Femur (tissue), 1 donor: ENCODE measurements around the gene MOB1B.
A peak's percentile ranks its signal among the peaks of the same experiment; 100 is the strongest.
"Not testable (repeated sequence)": the region's sequence is repeated elsewhere in the genome, so short reads cannot be mapped to it uniquely, and the experiment has no call there.

ENCODE experiments used
- DNase-seq: peaks from one replicate; pipeline ENCODE4 v3.0.0-alpha.2; 2017

MOB1B gene

GRCh38 chr4:70901984-70902576 lies at the start of gene MOB1B:
Gene MOB1B, plus strand, starts transcription at chr4:70902369. Its CDS starts 168 bp downstream, at chr4:70902537.
- peak; percentile 96 for DNase-seq

DNA sequence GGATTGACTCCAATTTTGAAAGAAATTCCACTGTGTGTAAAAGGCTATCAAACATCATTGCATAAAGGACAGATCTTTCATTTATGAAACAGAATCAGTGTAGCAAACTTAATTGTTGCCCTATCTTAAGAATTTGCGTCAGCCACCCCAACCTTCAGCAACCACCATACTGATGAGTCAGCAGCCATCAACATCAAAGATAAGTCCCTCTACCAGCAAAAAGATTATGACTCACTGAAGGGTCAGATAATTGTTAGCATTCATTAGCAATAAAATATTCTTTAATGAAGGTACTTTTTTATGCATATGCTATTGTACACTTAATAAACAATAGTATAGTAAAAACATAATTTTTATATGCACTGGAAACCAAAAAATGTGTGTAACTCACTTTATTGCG lies 46.7 kb upstream of the MOB1B start:
- DNase-seq: no peak

- DNase-seq: no peak
Observed at GRCh38 chr4:70858454-70858853, 43.7 kb upstream of the MOB1B start.

DNA sequence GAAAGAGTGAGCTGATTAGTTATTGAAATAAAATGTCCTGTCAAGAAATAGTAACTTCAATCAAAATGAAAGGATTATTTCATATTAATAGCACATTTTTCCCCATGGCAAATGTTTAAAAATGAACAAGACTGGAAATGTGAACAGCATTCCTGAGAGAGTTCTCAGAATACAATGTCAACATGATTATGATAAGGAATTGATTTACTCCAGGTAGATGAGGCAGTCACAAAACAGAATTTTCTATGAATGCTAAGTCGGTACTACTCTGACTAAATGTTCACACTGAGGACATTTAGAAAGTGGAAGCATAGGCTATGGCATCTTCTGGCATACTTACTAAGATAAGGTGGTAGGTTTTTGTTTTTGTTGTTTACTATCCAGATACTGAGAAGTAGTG lies 43.1 kb upstream of the MOB1B start:
- no peak for DNase-seq

- DNase-seq: no peak
Observed at GRCh38 chr4:70863099-70863790, 38.9 kb upstream of the MOB1B start.

DNA sequence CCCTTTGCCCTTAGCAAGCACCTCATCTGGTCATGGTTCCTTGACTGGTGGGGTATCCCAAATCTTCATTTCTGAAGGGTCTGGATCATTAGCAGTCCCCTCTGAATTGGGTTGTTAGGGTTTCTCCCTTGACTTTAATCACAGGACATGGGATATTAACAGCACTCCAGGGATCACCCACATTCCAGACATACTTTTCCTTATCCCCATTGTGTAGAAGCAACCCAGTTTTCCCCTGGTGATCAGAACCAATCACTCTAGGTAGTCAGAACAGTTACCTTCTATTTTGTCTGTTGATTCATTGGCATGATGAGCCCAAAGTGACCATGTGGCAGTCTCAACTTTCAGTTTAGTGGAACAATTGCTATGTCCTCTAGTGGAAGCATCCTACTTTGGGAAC lies 33.4 kb upstream of the MOB1B start:
- no peak for DNase-seq

DNA sequence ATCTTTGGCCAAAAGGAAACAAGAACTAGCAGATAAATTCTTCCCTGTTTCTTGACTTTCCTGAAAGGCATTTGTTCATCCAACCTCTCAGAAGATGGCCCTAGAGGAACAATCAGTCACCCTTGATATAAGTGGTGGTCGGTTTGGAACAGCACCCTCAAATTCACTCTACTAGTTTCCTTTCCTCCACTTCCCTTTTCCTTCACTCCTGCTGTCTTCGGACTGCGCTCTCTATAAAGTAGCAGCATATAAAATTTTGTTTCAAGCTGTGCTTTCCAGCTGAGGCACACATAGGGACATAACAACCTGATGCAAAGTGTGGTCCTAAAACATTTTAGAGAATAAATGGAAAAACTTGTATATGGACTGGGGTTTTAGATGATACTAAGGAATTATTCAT lies 29.0 kb upstream of the MOB1B start:
- no peak for DNase-seq

- DNase-seq: no peak
Observed at GRCh38 chr4:70874268-70875156, 27.7 kb upstream of the MOB1B start.

DNA sequence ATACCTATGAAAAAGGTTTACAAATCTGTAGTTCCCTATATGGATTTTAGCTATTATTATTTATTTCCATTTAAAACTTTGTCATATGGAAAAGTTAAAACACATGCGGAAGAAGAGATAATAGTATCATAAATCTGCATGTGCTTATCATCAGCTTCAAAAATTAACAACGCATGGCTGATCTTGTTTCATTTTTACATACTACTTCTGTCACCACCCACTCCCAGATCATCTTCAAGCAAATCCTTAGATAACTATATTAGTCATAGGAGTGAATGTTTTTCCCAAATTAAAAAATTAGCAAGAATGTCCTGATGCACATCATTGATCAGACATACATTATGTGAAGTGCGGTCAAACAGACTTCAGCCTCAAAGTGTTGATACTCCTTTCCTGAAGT lies 24.6 kb upstream of the MOB1B start:
- DNase-seq: no peak

- no peak for DNase-seq
Observed at GRCh38 chr4:70880739-70881138, 21.4 kb upstream of the MOB1B start.

DNA sequence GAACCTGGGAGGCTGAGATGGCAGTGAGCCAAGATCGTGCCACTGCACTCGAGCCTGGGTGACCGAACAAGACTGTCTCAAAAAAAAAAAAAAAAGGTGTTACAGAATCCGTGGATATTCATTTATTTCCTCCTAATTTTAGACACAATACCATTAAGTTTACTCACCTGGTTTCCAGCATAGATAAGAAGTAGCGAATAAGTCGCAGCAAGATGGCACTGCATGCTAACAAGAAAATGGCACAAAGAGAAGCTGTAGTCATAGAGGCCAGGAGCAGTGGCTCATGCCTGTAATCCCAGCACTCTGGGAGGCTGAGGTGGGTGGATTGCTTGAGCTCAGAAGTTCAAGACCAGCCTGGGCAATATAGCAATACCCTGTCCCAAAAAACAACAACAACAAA lies 17.0 kb upstream of the MOB1B start:
- DNase-seq: no peak

DNA sequence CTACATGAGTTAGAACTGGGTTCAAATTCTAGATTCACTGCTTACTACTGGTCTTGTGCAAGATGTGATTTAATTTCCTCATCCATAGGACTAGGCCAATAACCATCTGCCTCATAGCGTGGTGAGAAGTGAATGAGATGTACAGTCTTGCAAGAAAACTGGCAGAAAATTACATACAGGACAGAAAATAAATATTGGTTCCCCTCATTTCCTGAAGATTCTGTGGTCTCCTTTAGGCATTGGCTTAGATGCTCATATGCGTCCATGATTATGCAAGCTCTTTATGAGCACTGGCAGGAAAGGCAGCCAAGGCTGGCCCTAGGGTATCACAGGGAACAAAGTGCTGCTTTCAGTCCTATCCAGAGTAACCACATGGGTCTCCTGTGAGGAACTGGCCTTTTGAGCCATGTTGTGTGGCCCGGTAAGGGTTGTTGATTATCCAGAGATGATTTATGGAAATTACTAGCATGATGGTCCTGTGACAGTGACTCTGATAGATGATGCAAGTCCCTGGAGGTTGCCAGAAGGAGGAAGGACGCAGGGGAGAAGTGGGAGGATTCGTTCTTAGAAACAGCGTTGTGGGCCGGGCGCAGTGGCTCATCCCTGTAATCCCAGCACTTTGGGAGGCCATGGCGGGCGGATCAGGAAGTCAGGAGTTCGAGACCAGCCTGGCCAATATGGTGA lies 9.9 kb upstream of the MOB1B start:
- peak; percentile 42 for DNase-seq

GRCh38 chr4:70893790-70894189 lies 8.4 kb upstream of the MOB1B start:
- DNase-seq: no peak

- peak; percentile 77 for DNase-seq
Observed at GRCh38 chr4:70895405-70895804, 6.8 kb upstream of the MOB1B start.

- no peak for DNase-seq
Observed at GRCh38 chr4:70895811-70896491, 6.2 kb upstream of the MOB1B start.

DNA sequence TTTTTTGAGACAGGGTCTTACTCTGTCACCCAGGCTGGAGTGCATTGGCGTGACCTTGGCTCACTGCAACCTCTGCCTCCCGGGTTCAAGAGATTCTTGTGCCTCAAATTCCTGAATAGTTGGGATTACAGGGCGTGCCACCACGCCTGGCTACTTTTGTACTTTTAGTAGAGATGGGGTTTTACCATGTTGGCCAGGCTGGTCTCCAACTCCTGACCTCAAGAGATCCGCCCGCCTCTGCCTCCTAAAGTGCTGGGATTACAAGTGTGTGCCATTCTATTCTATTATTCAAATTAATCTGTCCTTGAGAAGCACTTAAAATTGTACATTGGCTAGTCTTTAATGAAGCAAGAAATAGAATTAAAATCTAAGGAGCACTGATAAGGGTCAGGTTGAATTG lies 3.6 kb upstream of the MOB1B start:
- DNase-seq: not testable (repeated sequence)

DNA sequence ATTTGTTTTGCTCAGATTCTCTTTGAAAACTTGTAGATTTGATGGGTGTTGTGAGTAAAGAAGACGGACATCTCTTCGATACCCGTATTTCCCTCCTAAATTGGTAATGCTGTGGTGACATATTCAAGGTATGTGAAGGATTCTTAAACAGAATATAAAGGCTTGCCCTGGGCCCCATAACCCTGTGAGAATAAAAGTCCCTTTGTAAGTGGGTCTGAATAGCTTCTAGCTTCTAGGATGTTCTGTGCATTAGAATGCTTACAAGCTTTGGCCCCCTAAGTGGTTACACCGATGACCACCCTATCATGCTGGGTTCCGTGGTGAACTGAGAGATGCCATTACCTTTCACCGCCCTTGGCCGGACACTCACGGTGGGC lies 574 bp upstream of the MOB1B start:
- no peak for DNase-seq

- DNase-seq: peak; percentile 25
Observed at GRCh38 chr4:70902577-70903290, 565 bp downstream of the MOB1B start.

DNA sequence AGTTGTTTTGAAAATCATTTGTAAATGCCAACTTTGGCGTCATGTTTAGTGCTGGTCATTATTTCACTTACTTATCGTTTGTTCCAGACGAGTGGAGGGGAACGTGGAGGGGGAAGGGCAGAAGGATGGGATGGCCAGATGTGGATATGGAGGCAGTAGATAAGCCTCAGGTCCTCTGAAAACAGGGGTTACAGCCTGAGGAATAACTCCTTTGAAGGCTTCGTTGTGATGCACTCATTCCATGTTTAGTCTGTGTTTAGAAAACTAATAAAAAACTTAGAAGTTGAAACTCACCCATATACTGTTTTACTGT lies 1.1 kb downstream of the MOB1B start:
- DNase-seq: peak; percentile 45

GRCh38 chr4:70908993-70909556 lies 6.9 kb downstream of the MOB1B start:
- no peak for DNase-seq

DNA sequence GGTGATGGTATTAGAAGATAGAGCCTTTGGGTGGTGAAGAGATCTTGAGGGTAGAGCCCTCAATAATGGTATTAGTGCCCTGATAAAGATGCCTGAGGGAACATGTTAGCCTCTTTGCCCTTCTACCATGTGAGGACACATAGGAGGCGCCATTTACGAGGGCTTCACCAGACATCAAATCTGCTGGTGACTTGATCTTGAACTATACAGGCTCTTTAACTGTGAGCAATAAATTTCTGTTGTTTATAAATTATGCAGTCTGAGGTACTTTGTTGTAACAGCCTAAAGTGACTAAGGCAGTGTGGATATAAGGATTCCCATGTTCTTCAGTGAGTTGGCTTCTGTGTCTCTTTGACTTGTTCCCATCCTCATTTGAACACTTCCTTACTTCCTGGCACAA lies 11.8 kb downstream of the MOB1B start:
- no peak for DNase-seq

- no peak for DNase-seq
Observed at GRCh38 chr4:70914631-70915030, 12.5 kb downstream of the MOB1B start.
